ENCODE measurements around the gene OR2V2.

The OR2V2 gene

DNA sequence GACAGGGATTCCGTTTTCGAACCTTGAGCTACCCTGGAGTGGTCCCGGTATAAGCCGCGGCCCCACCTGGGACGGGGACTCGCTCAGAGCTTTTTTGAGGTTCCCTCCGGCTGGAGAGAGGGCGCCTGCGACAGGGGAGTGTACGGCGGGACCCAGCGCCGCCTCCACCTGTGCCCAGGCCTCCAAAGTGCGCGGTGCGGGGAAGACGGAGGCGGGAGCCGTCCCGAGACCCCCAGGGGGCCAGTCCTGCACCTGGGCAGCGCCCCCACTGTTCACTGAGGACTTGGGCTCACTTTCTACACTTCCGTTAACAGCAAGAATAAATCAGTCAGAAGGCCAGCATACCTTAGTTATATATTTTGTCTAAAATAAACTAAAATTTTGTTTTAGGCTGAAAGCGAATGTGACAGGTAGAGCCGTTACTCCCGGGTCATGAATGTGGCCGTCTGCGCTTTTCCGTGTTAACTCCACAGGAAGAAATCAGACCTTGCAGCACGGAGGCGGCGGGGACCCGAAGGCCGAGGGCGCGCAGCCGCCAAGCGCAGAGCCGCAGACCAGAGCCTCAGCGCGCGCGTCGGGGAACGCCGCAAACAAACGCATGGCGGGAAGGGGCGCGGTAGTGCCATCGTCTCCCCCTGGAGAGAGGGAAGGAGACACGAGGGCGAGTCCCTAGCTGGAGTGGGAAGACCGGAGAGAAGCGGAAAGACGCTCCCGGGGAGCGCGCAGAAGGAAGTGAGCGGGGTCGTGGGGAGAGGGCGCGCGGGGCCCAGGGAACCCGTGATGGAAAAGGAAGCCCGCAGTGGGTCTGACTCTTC, 43.5 kb downstream of the OR2V2 start:
- no peak for DNase-seq (ENCODE audit: low read depth)

GRCh38 chr5:181191526-181192336, 44.3 kb downstream of the OR2V2 start:
- DNase-seq (ENCODE audit: low read depth): peak; percentile 91

- no peak for DNase-seq (ENCODE audit: low read depth)
Measured at GRCh38 chr5:181192337-181193046, 45.1 kb downstream of the OR2V2 start.

DNA sequence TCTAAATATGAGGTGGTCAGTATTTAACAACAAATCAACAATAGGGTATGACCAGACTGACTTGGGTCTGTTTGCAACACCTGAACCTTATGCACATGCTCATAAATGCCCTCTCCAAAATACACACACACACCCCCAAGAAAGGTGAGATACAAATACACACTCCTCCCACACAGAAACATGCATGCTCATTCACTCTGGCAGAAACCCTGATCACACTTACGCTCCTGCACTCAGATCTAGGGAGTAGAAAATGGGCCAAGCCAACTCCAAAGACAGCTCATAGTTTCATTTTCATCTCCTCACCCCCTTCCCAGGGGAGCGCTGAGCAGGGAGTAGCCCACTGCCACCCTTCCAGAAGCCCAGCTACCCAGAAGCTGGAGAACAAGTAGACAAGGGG, 46.3 kb downstream of the OR2V2 start:
- DNase-seq (ENCODE audit: low read depth): no peak

DNA sequence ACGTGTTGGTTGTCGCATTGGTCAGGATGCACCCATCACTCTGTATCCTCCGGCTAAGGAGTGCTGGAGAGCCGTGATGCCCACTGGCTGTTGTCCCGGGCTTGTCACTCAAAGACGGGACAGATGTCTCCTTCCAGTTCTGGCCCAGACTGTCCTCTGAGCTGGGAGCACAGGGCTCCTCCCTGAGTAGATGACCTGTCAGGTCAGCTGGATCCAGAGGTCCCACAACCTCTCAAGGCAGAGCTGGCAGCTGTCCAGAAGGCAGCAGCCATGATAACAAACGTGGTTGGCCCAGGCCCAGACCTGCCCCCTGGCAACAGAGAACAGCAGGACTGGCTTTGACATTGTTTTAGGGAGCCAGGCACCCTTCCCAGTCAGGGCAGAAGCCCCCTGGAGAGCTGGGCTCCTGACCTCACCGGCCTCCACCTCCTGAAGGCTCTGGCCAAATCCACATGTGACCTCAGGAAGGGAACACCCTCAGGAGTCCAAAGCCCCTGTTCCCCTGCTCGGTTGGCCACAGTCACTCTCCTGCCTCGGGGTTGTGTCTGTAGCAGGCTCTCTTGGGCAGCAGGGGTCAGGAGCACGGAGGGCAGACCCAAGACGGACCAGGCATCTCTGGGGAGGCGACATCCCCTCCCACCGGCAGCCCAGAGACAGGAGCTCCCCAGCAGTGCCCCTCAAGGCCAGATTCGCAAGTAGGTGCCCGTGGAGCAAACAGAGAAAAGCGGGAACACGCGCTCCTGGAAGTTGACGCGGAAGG, 47.3 kb downstream of the OR2V2 start:
- no peak for DNase-seq (ENCODE audit: low read depth)

DNA sequence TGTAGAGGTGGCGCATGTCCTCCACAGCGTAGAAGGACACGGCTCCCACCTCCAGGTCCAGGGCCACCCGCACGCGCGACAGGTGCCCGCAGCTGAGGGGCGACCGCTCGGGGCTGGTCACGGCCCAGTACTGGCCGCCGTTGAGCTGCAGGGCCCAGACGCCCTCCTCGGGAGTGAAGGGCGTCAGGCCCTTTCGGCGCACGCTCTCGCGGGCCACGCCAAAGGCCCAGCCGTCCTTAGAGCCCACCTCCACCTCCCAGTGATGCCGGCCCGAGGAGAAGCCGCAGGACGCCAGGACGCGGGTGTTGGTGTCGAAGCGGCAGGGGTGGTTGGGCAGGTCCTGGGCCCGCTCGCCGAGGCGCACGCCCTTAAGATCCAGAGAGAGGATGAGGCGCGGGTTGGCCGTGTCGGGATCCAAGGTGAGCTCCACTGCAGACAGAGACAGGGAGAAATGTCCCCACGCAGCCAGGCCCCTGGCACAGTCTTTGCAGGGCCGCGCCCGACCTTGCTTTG, 47.9 kb downstream of the OR2V2 start:
- no peak for DNase-seq (ENCODE audit: low read depth)

GRCh38 chr5:181197326-181197951, 50.1 kb downstream of the OR2V2 start:
- no peak for DNase-seq (ENCODE audit: low read depth)

- DNase-seq (ENCODE audit: low read depth): no peak
Measured at GRCh38 chr5:181198106-181198685, 50.8 kb downstream of the OR2V2 start.

DNA sequence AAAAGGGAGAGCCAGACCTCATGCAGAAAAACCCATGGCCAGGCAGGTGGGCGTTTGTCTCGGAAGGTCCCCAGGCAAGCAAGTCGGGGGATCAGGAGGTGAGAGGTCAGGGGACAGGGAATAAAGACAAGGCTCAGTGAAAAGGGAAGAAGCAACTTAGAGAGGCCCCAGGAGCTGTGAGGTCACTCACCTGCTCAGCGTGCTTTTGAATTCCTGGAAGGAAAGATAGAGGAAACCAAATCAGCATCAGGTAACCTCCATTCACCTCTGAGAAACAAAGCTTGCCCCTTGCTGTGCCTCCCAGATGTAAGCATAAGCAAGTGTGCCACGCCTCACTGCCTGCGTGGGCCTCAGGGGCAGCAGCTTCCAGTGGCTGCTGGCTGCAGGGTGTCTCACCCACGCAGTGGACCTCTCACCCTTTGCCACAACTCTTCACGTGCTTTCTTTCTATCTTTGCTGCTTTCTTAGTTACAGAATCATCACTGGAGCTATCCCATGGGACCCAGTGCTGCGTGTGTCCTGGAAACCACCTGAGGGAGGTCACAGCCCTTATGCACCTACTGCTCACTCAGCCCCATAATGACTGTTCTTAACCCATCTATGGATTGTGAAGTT, 51.6 kb downstream of the OR2V2 start:
- no peak for DNase-seq (ENCODE audit: low read depth)

DNA sequence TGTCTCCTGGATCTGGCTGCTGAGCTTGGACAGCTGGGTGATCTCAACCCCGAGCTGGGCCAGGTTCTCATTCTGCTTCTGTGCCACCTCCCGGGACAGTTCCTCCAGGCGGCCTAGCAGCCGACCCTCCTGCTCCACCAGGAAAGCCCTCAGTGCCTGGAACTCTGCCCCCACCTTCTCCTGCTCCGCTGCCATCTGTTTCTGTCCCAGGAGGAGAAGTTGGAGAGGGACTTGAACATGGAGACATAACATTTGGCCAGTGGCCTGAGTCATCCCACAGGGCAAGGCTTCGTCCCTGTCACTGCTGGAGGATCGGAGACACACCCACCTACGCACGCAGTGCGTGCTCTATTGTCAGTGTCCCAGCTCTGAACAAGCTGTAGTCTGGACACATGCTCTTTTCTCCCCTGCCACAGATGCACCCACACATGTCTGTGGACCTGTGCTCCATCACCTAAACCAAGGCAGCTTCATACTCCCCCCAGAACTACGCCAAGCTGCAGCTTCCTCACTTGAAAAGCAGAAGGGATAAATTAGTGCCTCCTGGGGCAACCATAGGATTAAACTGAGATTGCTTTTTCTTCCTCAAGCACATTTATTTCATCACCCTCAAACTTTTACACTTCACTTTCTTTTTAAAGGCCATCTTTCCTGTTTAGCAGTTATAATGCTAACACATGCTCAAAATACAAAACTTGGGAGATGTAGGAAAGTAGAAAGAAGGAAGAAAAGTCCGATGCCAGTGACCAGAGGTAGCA, 52.7 kb downstream of the OR2V2 start:
- DNase-seq (ENCODE audit: low read depth): no peak

DNA sequence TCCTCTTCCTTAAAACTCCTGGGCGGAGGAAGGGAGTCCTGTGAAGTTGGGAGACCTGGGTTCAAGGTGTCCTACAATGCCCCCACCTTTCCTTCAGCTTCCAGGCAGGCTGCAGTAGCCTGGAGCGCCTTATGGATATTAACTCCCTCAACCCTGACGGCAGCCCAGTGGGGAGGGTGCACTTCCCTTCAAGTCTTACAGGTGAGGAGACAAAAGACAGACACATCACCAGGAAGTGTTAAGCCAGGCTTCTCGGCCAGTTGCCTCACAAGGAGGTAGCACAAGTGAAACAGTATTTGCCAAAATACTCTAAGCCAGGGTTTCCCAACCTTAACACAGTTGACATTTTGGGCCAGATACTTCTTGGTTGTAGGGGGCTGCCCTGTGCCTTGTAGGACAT, 53.4 kb downstream of the OR2V2 start:
- DNase-seq (ENCODE audit: low read depth): no peak

DNA sequence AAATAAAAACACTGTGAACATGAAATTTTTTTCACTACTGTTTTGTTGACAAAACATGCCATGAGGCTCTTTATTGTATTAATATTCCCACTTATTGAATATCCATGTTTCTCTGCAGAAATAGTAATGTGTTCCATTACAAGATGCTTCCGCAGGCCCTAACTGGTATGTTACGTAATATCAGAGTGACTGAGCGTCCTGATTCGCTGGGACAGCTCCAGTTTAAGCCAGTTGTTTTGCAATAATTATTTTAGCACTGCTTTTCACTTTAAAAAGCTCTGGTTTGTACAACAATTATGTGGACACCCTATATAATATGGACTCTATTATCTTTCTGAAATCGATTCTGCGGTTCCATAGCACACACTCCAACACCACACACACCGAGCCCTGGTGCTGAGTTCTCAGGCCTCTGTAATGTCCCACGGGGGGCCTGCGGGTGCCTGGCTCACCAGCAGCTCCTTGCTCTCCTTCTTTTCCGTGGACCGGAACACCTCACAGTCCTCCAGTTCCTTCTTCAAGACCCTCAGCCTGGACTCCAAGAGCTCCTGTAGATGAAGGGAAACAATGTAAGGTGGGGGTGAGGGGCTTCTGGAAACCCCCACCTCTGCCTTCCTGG, 55.8 kb downstream of the OR2V2 start:
- DNase-seq (ENCODE audit: low read depth): no peak

DNA sequence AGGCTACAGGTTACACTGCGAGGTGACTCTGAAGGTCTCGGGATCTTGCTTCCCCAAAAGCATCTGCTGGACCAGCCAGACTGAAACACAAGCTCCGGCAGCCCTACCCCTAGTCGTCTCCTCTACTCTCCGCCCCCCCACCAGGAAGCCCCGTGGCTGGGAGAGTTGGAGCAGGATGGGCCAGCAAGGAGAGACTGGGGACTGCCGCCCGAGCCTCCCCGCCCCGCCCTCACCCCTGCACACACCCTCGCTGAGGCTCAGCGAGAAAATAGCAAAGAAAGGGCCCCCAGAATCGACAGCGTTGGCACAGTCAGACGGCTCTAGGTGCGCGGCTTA, 56.4 kb downstream of the OR2V2 start:
- no peak for DNase-seq (ENCODE audit: low read depth)

DNA sequence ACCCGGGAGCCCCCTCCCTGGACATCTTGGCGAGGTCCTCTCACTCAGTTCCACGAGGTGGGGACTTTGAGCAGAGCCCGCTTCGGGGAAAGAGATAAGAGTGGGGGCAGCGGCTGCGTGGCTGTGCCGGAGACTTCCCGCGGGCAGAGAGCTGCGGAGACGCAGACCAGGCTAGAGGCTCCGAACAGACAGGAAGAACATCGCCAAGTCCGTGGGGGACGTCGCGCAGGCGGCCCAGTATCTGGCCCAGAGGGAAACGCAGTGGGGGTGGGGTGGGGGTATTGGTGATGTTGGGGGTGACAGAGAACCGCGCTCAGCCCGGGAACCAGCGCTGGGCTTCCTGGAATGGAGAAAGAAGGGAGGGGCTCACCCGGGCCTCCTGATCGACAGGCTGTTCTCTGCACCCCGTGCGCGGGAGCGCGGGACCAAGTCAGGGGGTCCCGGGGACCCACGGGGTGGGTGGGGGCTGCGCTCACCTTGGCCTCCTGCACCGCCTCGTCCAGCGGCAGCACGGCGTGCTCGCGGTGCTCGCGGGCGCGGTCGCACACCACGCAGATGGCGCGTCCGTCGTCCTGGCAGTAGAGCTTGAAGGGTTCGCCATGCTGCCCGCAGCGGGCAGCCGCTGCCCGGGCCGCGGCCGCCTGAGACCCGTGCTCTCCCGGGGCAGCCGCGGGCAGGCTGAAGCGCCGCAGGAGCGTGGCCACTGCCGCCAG, 56.9 kb downstream of the OR2V2 start:
- DNase-seq (ENCODE audit: low read depth): no peak

DNA sequence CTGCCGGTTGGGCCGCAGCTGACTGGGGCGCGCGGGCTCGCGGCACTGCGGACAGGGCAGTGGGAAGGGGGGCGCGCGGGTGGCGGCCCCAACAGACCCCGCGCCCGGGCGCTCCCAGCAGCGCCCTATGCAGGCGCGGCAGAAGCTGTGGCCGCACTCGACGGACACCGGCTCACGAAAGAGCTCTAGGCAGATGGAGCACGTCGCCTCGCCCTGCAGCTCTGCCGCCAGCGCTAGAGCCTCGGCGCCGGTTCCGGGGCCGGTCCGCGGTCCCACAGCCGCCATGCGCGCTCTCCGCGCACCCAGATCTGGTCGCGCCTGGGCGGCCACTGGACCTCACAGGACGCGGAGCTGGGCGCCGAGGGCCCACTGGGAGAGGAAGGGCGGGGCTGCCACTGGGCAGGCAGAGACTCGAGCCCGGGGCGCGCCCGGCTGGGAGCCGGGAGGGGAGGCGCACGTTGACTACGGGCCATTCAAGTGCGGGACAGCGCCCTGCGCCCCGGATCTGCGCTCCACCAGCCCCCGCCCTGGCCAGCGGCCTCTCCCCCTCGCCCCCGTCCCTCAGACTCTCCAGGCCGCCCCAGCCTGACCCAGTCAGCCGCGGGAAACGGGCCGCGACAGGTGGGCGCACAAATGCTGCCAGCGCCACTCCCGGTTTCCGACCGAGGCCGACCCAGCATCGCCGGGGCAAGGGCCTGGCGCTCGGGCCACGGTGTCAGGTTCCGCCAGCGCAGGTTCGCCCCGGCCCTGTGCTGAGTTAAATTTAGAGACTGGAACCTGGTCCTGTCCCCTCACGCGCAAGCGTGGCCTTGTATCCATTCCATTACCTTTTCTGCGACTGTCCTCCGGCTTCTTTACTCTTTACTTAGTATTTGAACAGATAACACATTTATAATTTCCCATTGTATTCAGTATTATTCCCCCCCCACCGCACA, 57.7 kb downstream of the OR2V2 start, which contains the start of gene TRIM7:
TRIM7 (minus strand) TSS at position 371 of the 935 bp plus-strand sequence; CDS start at position 285, 86 bp downstream.
- DNase-seq (ENCODE audit: low read depth): no peak

DNA sequence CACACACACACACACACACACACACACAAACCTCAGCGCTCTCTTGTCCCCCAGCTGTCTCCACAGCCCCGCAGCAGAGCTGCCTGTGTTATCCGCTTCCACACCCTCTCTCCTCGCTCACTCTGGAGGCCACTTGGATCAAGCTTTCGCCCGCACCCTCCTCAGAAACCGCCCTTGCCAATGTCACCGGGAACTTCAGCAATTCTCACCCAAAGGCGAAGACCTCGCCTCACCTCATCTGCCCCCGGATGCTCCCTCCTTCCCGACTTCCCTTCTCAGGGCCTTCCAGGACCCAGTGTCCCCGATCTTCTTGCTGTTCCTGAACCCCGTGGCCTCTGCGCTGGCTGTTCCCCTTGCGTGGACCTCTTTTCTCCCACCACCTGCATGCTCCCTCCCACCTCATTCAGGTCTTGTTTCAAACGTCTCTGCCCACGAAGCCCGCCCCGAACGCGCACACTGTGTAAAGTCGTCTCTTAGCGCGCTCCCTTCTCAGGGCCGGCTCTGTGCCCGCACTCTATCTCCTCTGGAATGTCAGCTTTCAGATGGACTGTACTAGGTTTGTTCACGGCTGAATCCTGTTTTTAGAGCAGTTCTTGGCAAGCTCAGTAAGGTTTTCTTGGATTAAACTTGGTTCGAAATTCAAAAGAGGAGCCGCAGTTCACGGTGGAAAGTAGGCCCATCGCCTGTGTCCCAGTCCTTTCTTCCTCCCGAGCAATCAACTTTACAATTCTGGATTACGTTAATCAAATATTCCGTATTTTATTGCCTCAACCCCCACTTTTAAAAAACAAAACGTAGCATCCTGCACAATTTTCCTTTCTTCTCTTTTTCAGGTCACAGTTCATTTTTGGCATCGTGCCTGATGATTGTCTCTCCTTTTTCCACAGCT, 58.6 kb downstream of the OR2V2 start:
- no peak for DNase-seq (ENCODE audit: low read depth)
